ENCODE data around the gene CYB5D1. TPM values are rescaled to one million over a fixed set of nuclear protein-coding genes. Genes with fewer than 3 reads are reported as not detected.

CYB5D1 gene
- total RNA-seq, 1 experiment from 2014 or later = 5.5 TPM

Other genes with a start within 250 kb of the CYB5D1 start
- gene FXR2, start 243.1 kb upstream of the CYB5D1 start, total RNA-seq (2014; rRNA removed; shearing (Covaris generic)) = 60.5 and 87.4 TPM in 2 replicates
- 24.0 and 71.8 TPM in 2 replicates for gene SAT2, start 230.2 kb upstream of the CYB5D1 start, total RNA-seq (2014; rRNA removed; shearing (Covaris generic))
- 0.69 TPM in 1 of 2 replicates, not detected in the other for gene SHBG, start 227.9 kb upstream of the CYB5D1 start, total RNA-seq (2014; rRNA removed; shearing (Covaris generic))
- gene ATP1B2, start 207.1 kb upstream of the CYB5D1 start, total RNA-seq (2014; rRNA removed; shearing (Covaris generic)) = not detected in 2 replicates
- gene TP53, start 170.5 kb upstream of the CYB5D1 start, total RNA-seq (2014; rRNA removed; shearing (Covaris generic)) = 47.8 and 70.9 TPM in 2 replicates
- 33.7 and 41.4 TPM in 2 replicates for gene WRAP53, start 169.5 kb upstream of the CYB5D1 start, total RNA-seq (2014; rRNA removed; shearing (Covaris generic))
- 1.0 and 2.1 TPM in 2 replicates for gene EFNB3, start 152.8 kb upstream of the CYB5D1 start, total RNA-seq (2014; rRNA removed; shearing (Covaris generic))
- under 0.01 TPM in 1 of 2 replicates, not detected in the other for gene DNAH2, start 140.3 kb upstream of the CYB5D1 start, total RNA-seq (2014; rRNA removed; shearing (Covaris generic))
- 0.11 and 0.60 TPM in 2 replicates for gene KDM6B, start 23.8 kb upstream of the CYB5D1 start, total RNA-seq (2014; rRNA removed; shearing (Covaris generic))
- gene TMEM88, start 2.9 kb upstream of the CYB5D1 start, total RNA-seq (2014; rRNA removed; shearing (Covaris generic)) = 0.46 TPM in 1 of 2 replicates, not detected in the other
- 99.2 and 136 TPM in 2 replicates for gene NAA38, start 444 bp upstream of the CYB5D1 start, total RNA-seq (2014; rRNA removed; shearing (Covaris generic))
- 27.5 and 31.8 TPM in 2 replicates for gene CHD3, start 30.8 kb downstream of the CYB5D1 start, total RNA-seq (2014; rRNA removed; shearing (Covaris generic))
- gene RNF227, start 58.3 kb downstream of the CYB5D1 start, total RNA-seq (2014; rRNA removed; shearing (Covaris generic)) = 0.54 and 1.6 TPM in 2 replicates
- gene KCNAB3, start 71.9 kb downstream of the CYB5D1 start, total RNA-seq (2014; rRNA removed; shearing (Covaris generic)) = 0.29 and 2.5 TPM in 2 replicates
- gene TRAPPC1, start 73.9 kb downstream of the CYB5D1 start, total RNA-seq (2014; rRNA removed; shearing (Covaris generic)) = 5.4 and 13.1 TPM in 2 replicates
- gene CNTROB, start 74.2 kb downstream of the CYB5D1 start, total RNA-seq (2014; rRNA removed; shearing (Covaris generic)) = 14.9 and 22.0 TPM in 2 replicates
- gene GUCY2D, start 144.6 kb downstream of the CYB5D1 start, total RNA-seq (2014; rRNA removed; shearing (Covaris generic)) = under 0.01 TPM in 1 of 2 replicates, not detected in the other
- gene ALOX15B, start 181.1 kb downstream of the CYB5D1 start, total RNA-seq (2014; rRNA removed; shearing (Covaris generic)) = not detected in 2 replicates
- gene ALOX12B, start 229.7 kb downstream of the CYB5D1 start, total RNA-seq (2014; rRNA removed; shearing (Covaris generic)) = not detected in 2 replicates

All from Daoy (cell line).